Measurements from ENCODE around the gene P2RY6.

GRCh38 chr11:73236205-73236765, 35.9 kb upstream of the P2RY6 start:
- TF ChIP-seq POLR2A (IDR thresholded peaks at IDR 0.05): no peak
- no peak for TF ChIP-seq CTCF (IDR thresholded peaks at IDR 0.05)
